B cell (primary cell): ENCODE measurements around the gene GGT1. TPM values are rescaled to one million over a fixed set of nuclear protein-coding genes. Genes with fewer than 3 reads are reported as not detected.

Experiments
- ATAC-seq: fragments of 200-7000 bp; cut with Tn5 transposase; one replicate; pipeline ENCODE4 v1.10.0; 2021; ENCODE audit warnings: low read depth, mild to moderate bottlenecking, moderate number of reproducible peaks, moderate library complexity
- CTCF ChIA-PET: fragments of 350-600 bp; sonication (Branson Sonifier 250); formaldehyde crosslinking; loops from one replicate; lab custom pipeline; 2021; ENCODE audit warnings: antibody characterized with exemption, inconsistent platforms; lab: Charles Lee
- POLR2A ChIA-PET: fragments of 350-600 bp; sonication (Branson Sonifier 250); formaldehyde crosslinking; loops from one replicate; lab custom pipeline; 2021; ENCODE audit warnings: antibody characterized with exemption; lab: Charles Lee
- DNase-seq: peaks from one replicate; pipeline ENCODE4 v3.0.0; 2013
- H2AFZ ChIP-seq: 2 replicates; pipeline ENCODE4 v1.6.1; 2012; ENCODE audit warnings: mild to moderate bottlenecking, low read depth, low read length; ENCODE audit not compliant: insufficient read depth, poor library complexity, severe bottlenecking
- H3K27ac ChIP-seq, 2 donors: 1 replicate in 1 of 2; 2 replicates in 1 of 2; pipeline ENCODE4 v1.5.1; 2012 to 2013; ENCODE audit warnings: low read length in 2 of 2, mild to moderate bottlenecking in 2 of 2, moderate library complexity in 1 of 2
- H3K27me3 ChIP-seq, 4 experiments: fragments of 200-600 bp in 1 of 4; sonication (generic) in 1 of 4; replicated peaks in 1 of 4; 1 replicate in 2 of 4; 2 replicates in 2 of 4; pipeline versions ENCODE4 v1.6.1 to v1.7.0; 2013 to 2016; ENCODE audit warnings: low read length in 3 of 4, mild to moderate bottlenecking in 2 of 4, mixed read lengths in 1 of 4, moderate library complexity in 1 of 4; ENCODE audit not compliant: insufficient read depth in 4 of 4, control insufficient read depth in 3 of 4; ENCODE audit errors: control extremely low read depth in 1 of 4
- H3K36me3 ChIP-seq, 2 experiments: replicated peaks in 1 of 2; 1 replicate in 1 of 2; 2 replicates in 1 of 2; pipeline versions ENCODE4 v1.6.1 to v1.7.1; 2013; ENCODE audit warnings: low read length in 1 of 2; ENCODE audit not compliant: insufficient read depth in 2 of 2, control insufficient read depth in 1 of 2; ENCODE audit errors: control extremely low read depth in 1 of 2, extremely low read depth in 1 of 2
- H3K4me1 ChIP-seq, 2 donors: fragments of 200-600 bp in 1 of 2; sonication (generic) in 1 of 2; 1 replicate in 1 of 2; 2 replicates in 1 of 2; pipeline versions ENCODE4 v1.5.1 to v1.6.1; 2013 to 2017; ENCODE audit warnings: low read length in 2 of 2; ENCODE audit not compliant: control insufficient read depth in 2 of 2, insufficient read depth in 2 of 2
- H3K4me2 ChIP-seq: replicated peaks from 2 replicates; pipeline ENCODE3; 2012; ENCODE audit warnings: mild to moderate bottlenecking, low read depth, low read length; ENCODE audit not compliant: poor library complexity, severe bottlenecking
- H3K4me3 ChIP-seq, 5 experiments: fragments of 200-600 bp in 1 of 5; sonication (generic) in 1 of 5; 1 replicate in 3 of 5; 2 replicates in 2 of 5; pipeline versions ENCODE4 v1.5.1 to v1.7.0; 2011 to 2016; ENCODE audit warnings: low read length in 4 of 5, mild to moderate bottlenecking in 4 of 5, low read depth in 2 of 5, control low read depth in 1 of 5, moderate library complexity in 1 of 5; ENCODE audit not compliant: insufficient read depth in 1 of 5; ENCODE audit errors: control extremely low read depth in 1 of 5, extremely low read depth in 1 of 5
- H3K79me2 ChIP-seq: fragments of 200-600 bp; sonication (generic); one replicate; pipeline ENCODE4 v1.6.0; 2016; ENCODE audit warnings: low read length; ENCODE audit not compliant: control insufficient read depth, insufficient read depth
- H3K9ac ChIP-seq: fragments of 200-600 bp; sonication (generic); 2 replicates; pipeline ENCODE4 v1.6.1; 2017; ENCODE audit warnings: mild to moderate bottlenecking, low read length, moderate library complexity
- H3K9me3 ChIP-seq, 3 donors: one replicate each; pipeline versions ENCODE4 v1.6.1 to v1.7.1; 2013; ENCODE audit warnings: low read length in 2 of 3; ENCODE audit not compliant: control insufficient read depth in 2 of 3, insufficient read depth in 1 of 3; ENCODE audit errors: control extremely low read depth in 1 of 3
- H4K20me1 ChIP-seq: 2 replicates; pipeline ENCODE4 v1.6.0; 2012; ENCODE audit warnings: mild to moderate bottlenecking, low read length; ENCODE audit not compliant: insufficient read depth, control insufficient read depth, poor library complexity, severe bottlenecking
- H3K27ac Mint-ChIP-seq: one replicate; pipeline ENCODE4 v1.8.0; 2021; ENCODE audit warnings: mixed read lengths
- H3K27me3 Mint-ChIP-seq: one replicate; pipeline ENCODE4 v1.8.0; 2021; ENCODE audit warnings: mixed read lengths
- H3K4me1 Mint-ChIP-seq: one replicate; pipeline ENCODE4 v1.8.0; 2021; ENCODE audit warnings: mixed read lengths
- H3K4me3 Mint-ChIP-seq: one replicate; pipeline ENCODE4 v1.8.0; 2021; ENCODE audit warnings: mixed read lengths
- H3K9me3 Mint-ChIP-seq: one replicate; pipeline ENCODE4 v1.8.0; 2022; ENCODE audit warnings: mixed read lengths; ENCODE audit not compliant: insufficient read depth
- CTCF ChIP-seq: fragments of 200-600 bp; IDR thresholded peaks from one replicate; pipeline ENCODE4 v1.8.0; 2022; ENCODE audit warnings: antibody characterized with exemption, mild to moderate bottlenecking
- EZH2 ChIP-seq: IDR thresholded peaks from 2 replicates; pipeline ENCODE4 v1.6.1; 2012; ENCODE audit warnings: borderline replicate concordance, low read depth, mild to moderate bottlenecking, moderate library complexity, low read length; ENCODE audit not compliant: insufficient read depth, poor library complexity, severe bottlenecking
- WGBS: methylation state at CpG from one replicate; pipeline ENCODE4 v1.1.5; 2013; ENCODE audit warnings: missing lambda C conversion rate; ENCODE audit not compliant: insufficient coverage; 5-methylcytosine and 5-hydroxymethylcytosine counted together
- intact Hi-C: fragments of 100-400 bp; cut with micrococcal nuclease; formaldehyde crosslinking; loops from one replicate; pipeline ENCODE4 v1.10.0; 2022
- polyA plus RNA-seq: library from polyadenylated mRNA; depleted of rRNA; stranded (reverse); fragments of >200 nt; gene quantifications from 2 replicates; pipeline ENCODE4 v1.2.3, GENCODE V29; 2012
- total RNA-seq, 2 donors: library from RNA; stranded (reverse); fragments of 120-200 nt in 1 of 2; gene quantifications; 1 replicate in 1 of 2; 2 replicates in 1 of 2; pipeline versions ENCODE4 v1.2.3 to v1.2.4, GENCODE V29; 2013 to 2022

Gene GGT1
- total and polyA plus RNA-seq, 2 donors (not counting 1 experiment from before 2014, with no cell fraction given), result 7.8 to 22.1 TPM

DNA sequence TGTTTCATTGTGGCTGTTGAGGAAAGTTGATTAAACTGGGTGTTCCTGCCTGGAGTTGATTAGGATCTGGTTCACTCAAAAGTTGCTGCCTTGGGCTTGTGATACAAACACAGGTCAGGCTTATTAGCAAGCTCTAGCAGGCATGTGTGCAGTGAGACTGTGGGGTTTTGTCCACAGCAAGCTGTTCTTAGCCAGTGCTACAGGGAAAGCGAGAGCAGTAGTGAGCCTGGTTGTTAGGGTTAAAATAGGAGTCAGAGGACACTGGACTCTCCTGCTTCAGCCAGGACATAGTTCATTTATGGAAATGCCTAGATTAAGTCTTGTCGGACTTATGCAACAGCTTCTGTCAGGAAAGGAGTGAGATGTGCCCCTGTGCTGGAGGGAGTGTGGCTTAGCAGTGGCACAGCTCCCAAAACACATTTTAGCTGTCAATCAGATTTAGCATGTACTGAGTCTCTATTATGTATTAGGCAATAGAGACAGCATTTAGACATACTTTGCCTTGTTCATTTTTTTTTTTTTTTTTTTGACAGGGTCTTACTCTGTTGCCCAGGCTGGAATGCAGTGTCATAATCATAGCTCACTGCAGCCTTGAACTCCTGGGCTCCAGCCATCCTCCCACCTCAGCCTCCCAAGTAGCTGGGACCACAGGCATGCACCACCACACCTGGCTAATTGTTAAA lies 38.5 kb upstream of the GGT1 start:
- intact Hi-C loops, result no loop called here
- H3K4me3 Mint-ChIP-seq, result no peak overlapping the region
- H3K4me2 ChIP-seq, result no peak overlapping the region

More for the DNA sequence above, 38.5 kb upstream of the GGT1 start:
- ATAC-seq (no peak), DNase-seq (no peak)
- Histone ChIP-seq H3K36me3 (peaks cover 18 to 69% of the 10 kb centered on the region in 2 experiments), H4K20me1 (peaks cover 80% of the 10 kb centered on the region), H3K4me3 (no peak overlapping the region), H3K27ac (peak overlapping the region in 1 of 2 donors; percentile 23), H3K4me1 (peaks cover 19 to 31% of the 10 kb centered on the region in 2 donors), H3K9ac (no peak overlapping the region), H3K27me3 (no peaks in the 10 kb centered on the region), H2AFZ (no peak overlapping the region), H3K79me2 (peaks cover 78% of the 10 kb centered on the region), H3K9me3 (no peaks in the 10 kb centered on the region)
- 91% methylated on average over 1 of the region's 2 CpGs for WGBS
- ChIA-PET POLR2A (no interaction called here), CTCF (no interaction called here)
- no peak overlapping the region for H3K27ac Mint-ChIP-seq
- H3K9me3 Mint-ChIP-seq, result no peaks in the 10 kb centered on the region
- no peak for TF ChIP-seq CTCF
- no peak for TF ChIP-seq EZH2
- H3K4me1 Mint-ChIP-seq, result peaks cover 38% of the 10 kb centered on the region
- no peaks in the 10 kb centered on the region for H3K27me3 Mint-ChIP-seq
